HepG2 (cell line): ENCODE results near the gene SCFD2.

Experiments
- FOXM1 ChIP-seq: sonication (generic); formaldehyde crosslinking; IDR thresholded peaks from 2 replicates; pipeline ENCODE4 v1.5.0; 2020; ENCODE audit warnings: missing genetic modification reagents
- MXI1 ChIP-seq: IDR thresholded peaks from 3 replicates; pipeline ENCODE4 v1.6.1; 2012; ENCODE audit warnings: low read depth, low read length, inconsistent platforms, borderline replicate concordance
- SIN3A ChIP-seq: IDR thresholded peaks from 2 replicates; pipeline ENCODE4 v1.6.1; 2011; ENCODE audit warnings: low read depth, mild to moderate bottlenecking, control low read depth, low read length, borderline replicate concordance
- SMYD3 ChIP-seq: sonication (generic); formaldehyde crosslinking; IDR thresholded peaks from 2 replicates; pipeline ENCODE4 v1.8.1; 2023; ENCODE audit warnings: mild to moderate bottlenecking, missing genetic modification reagents
- SOX5 ChIP-seq: IDR thresholded peaks from 2 replicates; pipeline ENCODE4 v1.6.1; 2016; ENCODE audit warnings: borderline replicate concordance
- YY1 ChIP-seq: IDR thresholded peaks from 2 replicates; pipeline ENCODE4 v1.6.1; 2011; ENCODE audit warnings: low read length, low read depth, moderate library complexity, mild to moderate bottlenecking; ENCODE audit not compliant: insufficient read depth, insufficient replicate concordance
- ZNF749 ChIP-seq: sonication (generic); formaldehyde crosslinking; IDR thresholded peaks from 2 replicates; pipeline ENCODE4 v1.8.0; 2022; ENCODE audit warnings: mild to moderate bottlenecking, missing genetic modification reagents, moderate library complexity, borderline replicate concordance

GRCh38 chr4:52947401-52948056 is 418.3 kb downstream of the SCFD2 start:
- no peak for TF ChIP-seq FOXM1
- TF ChIP-seq YY1: no peak
- no peak for TF ChIP-seq SOX5 (CRISPR knock-in tag)
- no peak for TF ChIP-seq MXI1
- TF ChIP-seq SMYD3 (CRISPR knock-in tag): no peak
- TF ChIP-seq ZNF749 (CRISPR knock-in tag): no peak
- no peak for TF ChIP-seq SIN3A
